ENCODE data around the gene ASCL4. TPM values are rescaled to one million over a fixed set of nuclear protein-coding genes. Genes with fewer than 3 reads are reported as not detected.

Gene ASCL4
- total and polyA plus RNA-seq, 2 experiments from 2014 or later: not detected

- TF ChIP-seq REST (IDR thresholded peaks at IDR 0.05; ENCODE audit: unreplicated experiment) (no peak), ZNF114 (CRISPR knock-in tag; IDR thresholded peaks at IDR 0.05) (no peak), NANOG (IDR thresholded peaks at IDR 0.05; ENCODE audit: borderline replicate concordance) (no peak), STAT1 (IDR thresholded peaks at IDR 0.05; ENCODE audit: unreplicated experiment) (no peak), POLR2AphosphoS5 (IDR thresholded peaks at IDR 0.05; ENCODE audit: low read depth) (no peak), ZNF331 (CRISPR knock-in tag; IDR thresholded peaks at IDR 0.05; ENCODE audit: low read depth) (no peak), EZH2 (IDR thresholded peaks at IDR 0.05; ENCODE audit: low read depth, unreplicated experiment) (no peak)
Observed at GRCh38 chr12:107794451-107794850, 19.9 kb downstream of the ASCL4 start (continued).

- H3K4me1 Mint-ChIP-seq: peaks cover 12% of the 10 kb centered on the region; the same call in 2 of the 3 replicates
- TF ChIP-seq NANOG (IDR thresholded peaks at IDR 0.05; ENCODE audit: borderline replicate concordance) (no peak), ZNF331 (CRISPR knock-in tag; IDR thresholded peaks at IDR 0.05; ENCODE audit: low read depth) (no peak), ZNF114 (CRISPR knock-in tag; IDR thresholded peaks at IDR 0.05) (no peak), ETS1 (IDR thresholded peaks at IDR 0.05) (no peak), EZH2 (IDR thresholded peaks at IDR 0.05; ENCODE audit: low read depth, unreplicated experiment) (no peak), REST (IDR thresholded peaks at IDR 0.05; ENCODE audit: unreplicated experiment) (no peak), STAT1 (IDR thresholded peaks at IDR 0.05; ENCODE audit: unreplicated experiment) (no peak), CREB1 (CRISPR knock-in tag; IDR thresholded peaks at IDR 0.05; ENCODE audit: low read depth) (no peak)
- TF ChIP-seq, protein P1, sequence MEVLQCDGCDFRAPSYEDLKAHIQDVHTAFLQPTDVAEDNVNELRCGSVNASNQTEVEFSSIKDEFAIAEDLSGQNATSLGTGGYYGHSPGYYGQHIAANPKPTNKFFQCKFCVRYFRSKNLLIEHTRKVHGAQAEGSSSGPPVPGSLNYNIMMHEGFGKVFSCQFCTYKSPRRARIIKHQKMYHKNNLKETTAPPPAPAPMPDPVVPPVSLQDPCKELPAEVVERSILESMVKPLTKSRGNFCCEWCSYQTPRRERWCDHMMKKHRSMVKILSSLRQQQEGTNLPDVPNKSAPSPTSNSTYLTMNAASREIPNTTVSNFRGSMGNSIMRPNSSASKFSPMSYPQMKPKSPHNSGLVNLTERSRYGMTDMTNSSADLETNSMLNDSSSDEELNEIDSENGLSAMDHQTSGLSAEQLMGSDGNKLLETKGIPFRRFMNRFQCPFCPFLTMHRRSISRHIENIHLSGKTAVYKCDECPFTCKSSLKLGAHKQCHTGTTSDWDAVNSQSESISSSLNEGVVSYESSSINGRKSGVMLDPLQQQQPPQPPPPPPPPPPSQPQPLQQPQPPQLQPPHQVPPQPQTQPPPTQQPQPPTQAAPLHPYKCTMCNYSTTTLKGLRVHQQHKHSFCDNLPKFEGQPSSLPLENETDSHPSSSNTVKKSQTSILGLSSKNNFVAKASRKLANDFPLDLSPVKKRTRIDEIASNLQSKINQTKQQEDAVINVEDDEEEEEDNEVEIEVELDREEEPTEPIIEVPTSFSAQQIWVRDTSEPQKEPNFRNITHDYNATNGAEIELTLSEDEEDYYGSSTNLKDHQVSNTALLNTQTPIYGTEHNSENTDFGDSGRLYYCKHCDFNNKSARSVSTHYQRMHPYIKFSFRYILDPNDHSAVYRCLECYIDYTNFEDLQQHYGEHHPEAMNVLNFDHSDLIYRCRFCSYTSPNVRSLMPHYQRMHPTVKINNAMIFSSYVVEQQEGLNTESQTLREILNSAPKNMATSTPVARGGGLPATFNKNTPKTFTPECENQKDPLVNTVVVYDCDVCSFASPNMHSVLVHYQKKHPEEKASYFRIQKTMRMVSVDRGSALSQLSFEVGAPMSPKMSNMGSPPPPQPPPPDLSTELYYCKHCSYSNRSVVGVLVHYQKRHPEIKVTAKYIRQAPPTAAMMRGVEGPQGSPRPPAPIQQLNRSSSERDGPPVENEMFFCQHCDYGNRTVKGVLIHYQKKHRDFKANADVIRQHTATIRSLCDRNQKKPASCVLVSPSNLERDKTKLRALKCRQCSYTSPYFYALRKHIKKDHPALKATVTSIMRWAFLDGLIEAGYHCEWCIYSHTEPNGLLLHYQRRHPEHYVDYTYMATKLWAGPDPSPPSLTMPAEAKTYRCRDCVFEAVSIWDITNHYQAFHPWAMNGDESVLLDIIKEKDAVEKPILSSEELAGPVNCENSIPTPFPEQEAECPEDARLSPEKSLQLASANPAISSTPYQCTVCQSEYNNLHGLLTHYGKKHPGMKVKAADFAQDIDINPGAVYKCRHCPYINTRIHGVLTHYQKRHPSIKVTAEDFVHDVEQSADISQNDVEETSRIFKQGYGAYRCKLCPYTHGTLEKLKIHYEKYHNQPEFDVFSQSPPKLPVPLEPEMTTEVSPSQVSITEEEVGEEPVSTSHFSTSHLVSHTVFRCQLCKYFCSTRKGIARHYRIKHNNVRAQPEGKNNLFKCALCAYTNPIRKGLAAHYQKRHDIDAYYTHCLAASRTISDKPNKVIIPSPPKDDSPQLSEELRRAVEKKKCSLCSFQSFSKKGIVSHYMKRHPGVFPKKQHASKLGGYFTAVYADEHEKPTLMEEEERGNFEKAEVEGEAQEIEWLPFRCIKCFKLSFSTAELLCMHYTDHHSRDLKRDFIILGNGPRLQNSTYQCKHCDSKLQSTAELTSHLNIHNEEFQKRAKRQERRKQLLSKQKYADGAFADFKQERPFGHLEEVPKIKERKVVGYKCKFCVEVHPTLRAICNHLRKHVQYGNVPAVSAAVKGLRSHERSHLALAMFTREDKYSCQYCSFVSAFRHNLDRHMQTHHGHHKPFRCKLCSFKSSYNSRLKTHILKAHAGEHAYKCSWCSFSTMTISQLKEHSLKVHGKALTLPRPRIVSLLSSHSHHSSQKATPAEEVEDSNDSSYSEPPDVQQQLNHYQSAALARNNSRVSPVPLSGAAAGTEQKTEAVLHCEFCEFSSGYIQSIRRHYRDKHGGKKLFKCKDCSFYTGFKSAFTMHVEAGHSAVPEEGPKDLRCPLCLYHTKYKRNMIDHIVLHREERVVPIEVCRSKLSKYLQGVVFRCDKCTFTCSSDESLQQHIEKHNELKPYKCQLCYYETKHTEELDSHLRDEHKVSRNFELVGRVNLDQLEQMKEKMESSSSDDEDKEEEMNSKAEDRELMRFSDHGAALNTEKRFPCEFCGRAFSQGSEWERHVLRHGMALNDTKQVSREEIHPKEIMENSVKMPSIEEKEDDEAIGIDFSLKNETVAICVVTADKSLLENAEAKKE (CRISPR knock-in tag; IDR thresholded peaks at IDR 0.05): no peak
Observed at GRCh38 chr12:107798580-107798979, 24.1 kb downstream of the ASCL4 start.

More at GRCh38 chr12:107798580-107798979, 24.1 kb downstream of the ASCL4 start:
- no peak for ATAC-seq
- Histone ChIP-seq H3K4me1 (ENCODE audit: insufficient read depth) (peaks cover 11% of the 10 kb centered on the region), H3F3A (replicated peaks; ENCODE audit: low read depth) (no peaks in the 10 kb centered on the region), H2AFZ (no peak overlapping the region), H4K20me1 (replicated peaks; ENCODE audit: insufficient read depth) (no peaks in the 10 kb centered on the region), H3K27ac (ENCODE audit: low read depth) (no peak overlapping the region), H3K4me3 (no peak overlapping the region), H3K9me2 (ENCODE audit: insufficient read depth) (no peaks in the 10 kb centered on the region), H3K4me2 (no peak overlapping the region), H3K27me3 (ENCODE audit: insufficient read depth) (no peaks in the 10 kb centered on the region), H3K79me2 (replicated peaks; ENCODE audit: insufficient read depth) (no peaks in the 10 kb centered on the region), H3K36me3 (ENCODE audit: insufficient read depth) (no peaks in the 10 kb centered on the region)
- Mint-ChIP-seq H3K4me3 (no peak overlapping the region), H3K27me3 (ENCODE audit: insufficient read depth, low read depth, poor library complexity) (peaks cover 2% of the 10 kb centered on the region), H3K27ac (no peak overlapping the region), H3K36me3 (ENCODE audit: low read depth) (no peaks in the 10 kb centered on the region), H3K9me3 (no peaks in the 10 kb centered on the region)
- DNase-seq (ENCODE audit: low spot score): no peak
